Activated CD4-positive, CD25-positive, alpha-beta regulatory T cell treated with anti-CD3 and anti-CD28 coated beads, Interleukin-2, amount 50 U/mL, for 16 hours (primary cell): ENCODE results near the gene PDCD1.
"Not testable (repeated sequence)": the region's sequence is repeated elsewhere in the genome, so short reads cannot be mapped to it uniquely, and the experiment has no call there.

Source experiments
- DNase-seq: peaks from one replicate; pipeline ENCODE4 v3.0.0-alpha.2; 2020; ENCODE audit warnings: low read depth, low spot score

PDCD1 gene

GRCh38 chr2:241835611-241836010 lies 23.1 kb downstream of the PDCD1 start:
- DNase-seq, result no peak

GRCh38 chr2:241834527-241835210 lies 24.0 kb downstream of the PDCD1 start:
- no peak for DNase-seq

- not testable (repeated sequence) for DNase-seq
These were observed 24.8 kb downstream of the PDCD1 start for GRCh38 chr2:241833756-241834526.

GRCh38 chr2:241833101-241833663 lies 25.5 kb downstream of the PDCD1 start:
- DNase-seq, result no peak

GRCh38 chr2:241827394-241827793 lies 31.3 kb downstream of the PDCD1 start:
- no peak for DNase-seq

- not testable (repeated sequence) for DNase-seq
These were observed 34.9 kb downstream of the PDCD1 start for GRCh38 chr2:241823531-241824437.

GRCh38 chr2:241822264-241822623 lies 36.5 kb downstream of the PDCD1 start:
- no peak for DNase-seq

- DNase-seq, result no peak
These were observed 37.0 kb downstream of the PDCD1 start for GRCh38 chr2:241821460-241822263.

- DNase-seq, result no peak
These were observed 37.9 kb downstream of the PDCD1 start for GRCh38 chr2:241820625-241821384.

- DNase-seq, result not testable (repeated sequence)
These were observed 38.6 kb downstream of the PDCD1 start for GRCh38 chr2:241819947-241820624.

- DNase-seq, result no peak
These were observed 39.8 kb downstream of the PDCD1 start for GRCh38 chr2:241818943-241819270.

GRCh38 chr2:241818229-241818942 lies 40.3 kb downstream of the PDCD1 start:
- DNase-seq, result no peak

GRCh38 chr2:241817821-241818215 lies 40.9 kb downstream of the PDCD1 start:
- not testable (repeated sequence) for DNase-seq

- DNase-seq, result no peak
These were observed 41.4 kb downstream of the PDCD1 start for GRCh38 chr2:241817126-241817820.

- DNase-seq, result no peak
These were observed 42.1 kb downstream of the PDCD1 start for GRCh38 chr2:241816431-241817121.

- no peak for DNase-seq
These were observed 42.9 kb downstream of the PDCD1 start for GRCh38 chr2:241815477-241816430.
